Fibroblast of lung (primary cell): ENCODE data around the gene BCCIP. TPM values are rescaled to one million over a fixed set of nuclear protein-coding genes. Genes with fewer than 3 reads are reported as not detected.

Experiments used
- DNase-seq, 2 donors: peaks; one replicate each; pipeline versions ENCODE4 v3.0.0 to v3.0.0-alpha.2; 2010; ENCODE audit warnings: low read depth in 2 of 2
- H2AFZ ChIP-seq: 2 replicates; pipeline ENCODE4 v1.5.1; 2012; ENCODE audit warnings: low read length, control low read depth, inconsistent platforms
- H3K27ac ChIP-seq: 2 replicates; pipeline ENCODE4 v1.5.1; 2011; ENCODE audit warnings: low read length, control low read depth; ENCODE audit not compliant: insufficient read depth
- H3K27me3 ChIP-seq: 2 replicates; pipeline ENCODE4 v1.5.1; 2011; ENCODE audit warnings: mild to moderate bottlenecking, low read length; ENCODE audit not compliant: control insufficient read depth, insufficient read depth
- H3K36me3 ChIP-seq: 2 replicates; pipeline ENCODE4 v1.5.1; 2011; ENCODE audit warnings: low read length; ENCODE audit not compliant: control insufficient read depth, insufficient read depth
- H3K4me1 ChIP-seq: 2 replicates; pipeline ENCODE4 v1.5.1; 2011; ENCODE audit warnings: low read length; ENCODE audit not compliant: control insufficient read depth, insufficient read depth; ENCODE audit errors: extremely low read depth
- H3K4me2 ChIP-seq: 2 replicates; pipeline ENCODE4 v1.5.1; 2011; ENCODE audit warnings: low read length, control low read depth; ENCODE audit not compliant: insufficient read depth; ENCODE audit errors: extremely low read depth
- H3K4me3 ChIP-seq, 4 experiments: fragments of 200-600 bp in 1 of 4; sonication (generic) in 1 of 4; replicated peaks in 1 of 4; 2 replicates each; pipeline ENCODE4 v1.5.1; 2011 to 2016; ENCODE audit warnings: low read length in 4 of 4, low read depth in 3 of 4, mild to moderate bottlenecking in 3 of 4, control low read depth in 2 of 4, inconsistent platforms in 1 of 4, mixed read lengths in 1 of 4; ENCODE audit not compliant: insufficient read depth in 1 of 4; ENCODE audit errors: control extremely low read depth in 1 of 4
- H3K79me2 ChIP-seq: 2 replicates; pipeline ENCODE4 v1.5.1; 2012; ENCODE audit warnings: mild to moderate bottlenecking, low read length, inconsistent platforms; ENCODE audit not compliant: control insufficient read depth, insufficient read depth
- H3K9ac ChIP-seq: 2 replicates; pipeline ENCODE4 v1.5.1; 2011; ENCODE audit warnings: mild to moderate bottlenecking, low read length, control low read depth; ENCODE audit not compliant: insufficient read depth
- H3K9me3 ChIP-seq: 2 replicates; pipeline ENCODE4 v1.5.1; 2012; ENCODE audit warnings: low read depth, low read length; ENCODE audit not compliant: control insufficient read depth, insufficient read depth
- H4K20me1 ChIP-seq: 2 replicates; pipeline ENCODE4 v1.5.1; 2011; ENCODE audit warnings: low read length; ENCODE audit not compliant: control insufficient read depth, insufficient read depth; ENCODE audit errors: extremely low read depth
- EZH2 ChIP-seq: IDR thresholded peaks from 2 replicates; pipeline ENCODE4 v1.5.1; 2012; ENCODE audit warnings: low read length, control low read depth, mild to moderate bottlenecking; ENCODE audit errors: missing control alignments
- polyA plus RNA-seq, 2 donors: library from polyadenylated mRNA; depleted of rRNA in 1 of 2; stranded (reverse) in 1 of 2; unstranded in 1 of 2; fragments of >200 nt; gene quantifications; 2 replicates each; pipeline ENCODE4 v1.2.1, GENCODE V29; 2011 to 2012; ENCODE audit warnings: missing spikeins in 1 of 2
- total RNA-seq: library from RNA; depleted of rRNA; stranded (reverse); fragments of >200 nt; gene quantifications from 2 replicates; pipeline ENCODE4 v1.2.1, GENCODE V29; 2014
- TF ChIP-seq, protein P1 (sequence below), 2 donors: IDR thresholded peaks in 1 of 2; conservative IDR thresholded peaks in 1 of 2; 1 replicate in 1 of 2; 2 replicates in 1 of 2; pipeline ENCODE4 v1.5.1; 2011 to 2012; ENCODE audit warnings: low read length in 2 of 2, control low read depth in 1 of 2, inconsistent platforms in 1 of 2, low read depth in 1 of 2, mild to moderate bottlenecking in 1 of 2

The BCCIP gene
- total and polyA plus RNA-seq, 2 donors (not counting 1 experiment from before 2014, with no cell fraction given), result 32.0 to 72.2 TPM

DNA sequence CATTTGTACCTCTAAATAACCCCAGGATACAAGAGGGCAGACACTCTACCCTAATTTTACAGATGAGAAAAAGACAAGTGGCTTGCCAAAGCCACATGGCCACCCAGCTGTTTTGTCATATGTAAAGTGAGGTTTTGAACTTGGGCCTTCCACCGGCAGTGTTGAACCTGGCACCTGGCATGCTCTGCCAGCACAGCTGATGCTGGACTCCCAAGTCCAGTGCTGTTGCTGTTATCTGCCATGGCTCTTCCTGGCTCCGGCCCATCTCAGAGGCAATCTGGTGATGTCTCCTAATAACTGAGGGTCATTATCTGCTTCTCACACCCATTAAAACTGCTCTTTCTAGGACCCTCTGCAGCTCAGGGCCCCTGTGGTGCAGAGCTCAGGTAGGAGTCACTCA is 25.0 kb downstream of the BCCIP start:
- peaks cover 5% of the 10 kb centered on the region for H3K36me3 ChIP-seq
- no peak overlapping the region for H3K4me3 ChIP-seq
- TF ChIP-seq, protein P1, sequence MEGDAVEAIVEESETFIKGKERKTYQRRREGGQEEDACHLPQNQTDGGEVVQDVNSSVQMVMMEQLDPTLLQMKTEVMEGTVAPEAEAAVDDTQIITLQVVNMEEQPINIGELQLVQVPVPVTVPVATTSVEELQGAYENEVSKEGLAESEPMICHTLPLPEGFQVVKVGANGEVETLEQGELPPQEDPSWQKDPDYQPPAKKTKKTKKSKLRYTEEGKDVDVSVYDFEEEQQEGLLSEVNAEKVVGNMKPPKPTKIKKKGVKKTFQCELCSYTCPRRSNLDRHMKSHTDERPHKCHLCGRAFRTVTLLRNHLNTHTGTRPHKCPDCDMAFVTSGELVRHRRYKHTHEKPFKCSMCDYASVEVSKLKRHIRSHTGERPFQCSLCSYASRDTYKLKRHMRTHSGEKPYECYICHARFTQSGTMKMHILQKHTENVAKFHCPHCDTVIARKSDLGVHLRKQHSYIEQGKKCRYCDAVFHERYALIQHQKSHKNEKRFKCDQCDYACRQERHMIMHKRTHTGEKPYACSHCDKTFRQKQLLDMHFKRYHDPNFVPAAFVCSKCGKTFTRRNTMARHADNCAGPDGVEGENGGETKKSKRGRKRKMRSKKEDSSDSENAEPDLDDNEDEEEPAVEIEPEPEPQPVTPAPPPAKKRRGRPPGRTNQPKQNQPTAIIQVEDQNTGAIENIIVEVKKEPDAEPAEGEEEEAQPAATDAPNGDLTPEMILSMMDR (conservative IDR thresholded peaks at IDR 0.05 in 1 of 2, IDR thresholded peaks at IDR 0.05 in 1 of 2; ENCODE audit: low read depth in 1 of 2, low read length in 2 of 2), result no peak
- no peak for TF ChIP-seq EZH2
- no peaks in the 10 kb centered on the region for H3K4me1 ChIP-seq
- no peak for DNase-seq
- H3K79me2 ChIP-seq, result no peaks in the 10 kb centered on the region
- H3K4me2 ChIP-seq, result no peak overlapping the region
- no peaks in the 10 kb centered on the region for H4K20me1 ChIP-seq
- no peaks in the 10 kb centered on the region for H3K27me3 ChIP-seq
- H3K27ac ChIP-seq, result no peak overlapping the region
- no peak overlapping the region for H2AFZ ChIP-seq
- no peaks in the 10 kb centered on the region for H3K9me3 ChIP-seq
- H3K9ac ChIP-seq, result no peak overlapping the region

DNA sequence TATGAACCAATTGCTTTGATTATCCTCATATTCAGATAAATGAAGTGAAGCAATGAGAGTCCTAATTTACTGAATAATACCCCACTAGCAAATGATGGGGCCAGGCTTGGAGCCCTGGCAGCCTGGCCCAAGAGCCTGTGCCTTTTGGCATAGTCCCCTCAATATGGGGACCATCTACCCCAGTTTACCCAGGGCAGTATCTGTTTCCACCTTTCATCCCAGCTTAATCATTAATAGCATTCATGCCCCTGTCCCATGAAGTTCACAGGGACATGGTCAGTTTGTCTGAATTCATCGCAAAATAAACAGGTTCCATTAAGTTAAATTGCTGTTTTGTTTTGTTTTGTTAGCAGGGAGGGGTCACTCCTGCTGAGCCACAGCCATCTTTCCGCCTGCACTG is 25.5 kb downstream of the BCCIP start:
- Histone ChIP-seq H3K79me2 (no peaks in the 10 kb centered on the region), H3K4me2 (no peak overlapping the region), H3K4me1 (no peaks in the 10 kb centered on the region), H3K27me3 (no peaks in the 10 kb centered on the region), H3K9ac (no peak overlapping the region), H3K4me3 (no peak overlapping the region), H3K9me3 (no peaks in the 10 kb centered on the region), H3K36me3 (peaks cover 5% of the 10 kb centered on the region), H2AFZ (no peak overlapping the region), H3K27ac (no peak overlapping the region), H4K20me1 (no peaks in the 10 kb centered on the region)
- no peak for DNase-seq
- TF ChIP-seq, protein P1 (conservative IDR thresholded peaks at IDR 0.05 in 1 of 2, IDR thresholded peaks at IDR 0.05 in 1 of 2; ENCODE audit: low read depth in 1 of 2, low read length in 2 of 2), result no peak
- TF ChIP-seq EZH2, result no peak

DNA sequence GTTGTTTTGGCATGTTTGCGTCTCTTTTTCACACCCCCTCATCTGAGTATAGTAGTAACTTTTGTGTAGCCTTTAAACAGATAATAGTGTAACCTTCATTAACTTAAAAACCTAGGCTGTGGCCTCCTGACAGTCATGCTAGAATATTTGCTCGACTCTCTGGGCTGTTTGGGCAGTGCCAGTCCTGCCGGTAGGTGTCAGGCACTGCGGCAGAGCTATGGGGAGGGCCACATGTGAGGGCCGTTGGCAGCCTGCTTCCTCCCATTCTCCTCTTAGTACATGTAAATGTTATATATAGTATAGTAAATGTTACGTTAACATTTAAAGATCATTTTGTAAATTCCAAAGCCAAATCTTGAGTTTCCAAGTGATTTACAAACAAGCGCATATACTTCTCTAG is 26.1 kb downstream of the BCCIP start:
- no peak overlapping the region for H3K9ac ChIP-seq
- peaks cover 5% of the 10 kb centered on the region for H3K36me3 ChIP-seq
- H3K4me2 ChIP-seq, result no peak overlapping the region
- no peaks in the 10 kb centered on the region for H3K27me3 ChIP-seq
- no peak for DNase-seq
- H3K27ac ChIP-seq, result no peak overlapping the region
- no peaks in the 10 kb centered on the region for H3K4me1 ChIP-seq
- no peaks in the 10 kb centered on the region for H3K79me2 ChIP-seq
- H3K4me3 ChIP-seq, result no peak overlapping the region
- H3K9me3 ChIP-seq, result no peaks in the 10 kb centered on the region
- TF ChIP-seq EZH2, result no peak
- TF ChIP-seq, protein P1 (conservative IDR thresholded peaks at IDR 0.05 in 1 of 2, IDR thresholded peaks at IDR 0.05 in 1 of 2; ENCODE audit: low read depth in 1 of 2, low read length in 2 of 2), result no peak
- no peaks in the 10 kb centered on the region for H4K20me1 ChIP-seq
- no peak overlapping the region for H2AFZ ChIP-seq
